Peyer's patch (tissue), 4 donors: ENCODE data around the gene SETD2.

ENCODE experiments used
- CTCF ChIP-seq, 6 experiments: fragments of 450-650 bp in 4 of 6; fragments of 200-600 bp in 2 of 6; sonication (generic) in 1 of 6; IDR thresholded peaks; one replicate each; pipeline ENCODE4 v1.5.1; 2017 to 2019; ENCODE audit warnings: antibody characterized with exemption in 6 of 6, mild to moderate bottlenecking in 3 of 6, moderate library complexity in 1 of 6
- POLR2A ChIP-seq, 2 donors: fragments of 450-650 bp; IDR thresholded peaks; one replicate each; pipeline ENCODE4 v1.5.1; 2017; ENCODE audit warnings: antibody characterized with exemption in 2 of 2, mild to moderate bottlenecking in 2 of 2, moderate library complexity in 2 of 2

GRCh38 chr3:47056705-47057104 is 107.2 kb downstream of the SETD2 start:
- TF ChIP-seq CTCF (IDR thresholded peaks at IDR 0.05): no peak
- no peak for TF ChIP-seq POLR2A (IDR thresholded peaks at IDR 0.05)
